ENCODE data around the gene SGTA. TPM values are rescaled to one million over a fixed set of nuclear protein-coding genes. Genes with fewer than 3 reads are reported as not detected.
A peak's percentile ranks its signal among the peaks of the same experiment; 100 is the strongest.

SGTA gene
- total and polyA plus RNA-seq, 12 donors, result 28.2 to 104 (median 54.9) TPM

DNA sequence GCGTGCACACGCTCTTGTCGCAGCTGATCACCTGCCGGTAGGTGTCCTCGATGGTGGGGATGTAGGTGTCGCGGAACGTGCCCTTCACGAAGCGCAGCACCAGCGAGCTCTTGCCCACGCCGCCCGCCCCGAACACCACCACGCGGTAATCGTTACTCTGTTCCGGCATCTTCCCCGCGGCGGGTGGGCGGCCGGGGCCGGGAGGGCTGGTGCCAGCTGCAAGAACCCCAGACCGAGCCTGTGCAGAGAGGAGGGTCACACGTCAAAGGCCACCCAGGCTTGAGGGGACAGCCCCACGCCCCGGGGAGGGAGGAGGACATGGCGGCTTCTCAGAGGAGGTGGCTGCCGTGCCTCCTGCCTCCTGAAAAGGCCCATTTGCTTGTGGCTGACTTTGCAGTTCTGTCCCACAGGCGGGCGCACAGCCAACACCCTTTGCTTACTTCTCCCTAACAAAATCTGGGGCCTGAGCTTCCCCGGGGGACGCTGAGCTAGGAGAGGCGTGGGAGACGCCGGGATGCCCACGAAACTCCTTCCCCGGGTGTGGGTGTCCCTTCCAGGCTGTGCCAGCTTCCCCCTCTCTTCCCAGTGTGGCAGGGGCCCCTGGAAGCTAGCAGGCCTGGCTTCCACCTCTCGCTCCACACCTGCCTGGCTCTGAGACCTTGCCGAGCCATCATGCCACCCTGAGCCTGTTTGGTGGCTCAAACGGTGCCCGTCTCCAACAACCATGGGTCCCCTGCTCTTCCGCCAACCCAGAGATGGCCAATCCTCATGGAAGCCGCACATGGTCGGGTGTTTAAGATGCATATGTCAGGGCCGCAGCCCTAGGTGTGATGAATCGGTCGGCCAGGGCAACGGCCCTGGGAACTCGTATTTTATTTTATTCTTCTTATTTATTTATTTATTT, 65.2 kb downstream of the SGTA start:
- 84 to 90% (median 88%) methylated on average over 27 to 52 of the region's 52 CpGs for WGBS, 4 donors

DNA sequence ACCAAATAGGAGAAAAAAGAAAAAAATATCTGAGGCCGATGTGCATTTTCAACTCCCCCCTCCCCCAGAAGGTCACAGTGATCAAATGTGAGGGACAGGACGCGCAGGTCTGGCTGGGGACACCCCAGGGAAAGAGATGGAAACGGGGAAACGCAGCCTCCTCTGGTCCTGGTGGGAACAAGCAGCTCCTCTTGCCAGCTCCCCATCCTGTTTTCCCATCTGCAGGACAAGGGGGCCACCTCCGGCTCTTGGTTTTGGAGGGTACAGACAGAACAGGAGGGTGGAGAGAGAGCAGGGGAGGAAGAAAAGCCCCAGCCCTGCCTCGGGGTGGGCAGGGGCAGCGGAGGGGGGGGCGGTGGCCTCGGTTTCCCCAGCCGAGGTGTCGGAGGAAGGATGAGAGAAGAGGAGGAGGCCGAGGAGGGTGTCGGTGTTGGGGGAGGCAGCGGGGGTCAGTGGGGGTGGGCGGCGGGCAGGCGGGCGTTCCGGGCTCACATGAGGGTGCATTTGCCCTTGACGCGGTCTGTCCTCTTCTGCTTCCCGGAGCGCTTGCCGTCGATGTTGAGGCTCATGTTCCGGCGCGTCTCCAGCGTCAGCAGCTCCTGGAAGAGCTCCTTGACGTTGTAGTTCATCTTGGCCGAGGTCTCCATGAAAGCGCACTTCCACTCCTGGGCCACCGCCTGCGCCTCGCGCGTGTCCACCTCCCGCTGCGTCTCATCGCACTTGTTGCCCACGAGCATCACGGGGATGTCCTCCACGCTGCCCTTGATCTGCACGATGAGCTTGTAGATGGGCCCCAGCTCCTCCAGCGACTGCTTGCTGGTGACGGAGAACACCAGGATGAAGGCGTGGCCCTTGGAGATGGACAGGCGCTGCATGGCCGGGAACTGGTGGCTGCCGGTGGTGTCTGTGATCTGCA, 66.1 kb downstream of the SGTA start:
- intact Hi-C loops (cut with DNase I), result no loop called here
- no peaks in the 10 kb centered on the region for H3K36me3 ChIP-seq (replicated peaks in 1 of 2)
- no peak for DNase-seq
- H3K4me3 ChIP-seq, result no peak overlapping the region
- peaks cover 0 to 11% of the 10 kb centered on the region in 2 donors for H3K4me1 ChIP-seq (replicated peaks in 1 of 2)
- H3K9me3 ChIP-seq (replicated peaks in 1 of 3), result no peaks in the 10 kb centered on the region
- no peaks in the 10 kb centered on the region for H3K27me3 ChIP-seq
- no peak for TF ChIP-seq POLR2A (IDR thresholded peaks at IDR 0.05)
- TF ChIP-seq, protein P1, sequence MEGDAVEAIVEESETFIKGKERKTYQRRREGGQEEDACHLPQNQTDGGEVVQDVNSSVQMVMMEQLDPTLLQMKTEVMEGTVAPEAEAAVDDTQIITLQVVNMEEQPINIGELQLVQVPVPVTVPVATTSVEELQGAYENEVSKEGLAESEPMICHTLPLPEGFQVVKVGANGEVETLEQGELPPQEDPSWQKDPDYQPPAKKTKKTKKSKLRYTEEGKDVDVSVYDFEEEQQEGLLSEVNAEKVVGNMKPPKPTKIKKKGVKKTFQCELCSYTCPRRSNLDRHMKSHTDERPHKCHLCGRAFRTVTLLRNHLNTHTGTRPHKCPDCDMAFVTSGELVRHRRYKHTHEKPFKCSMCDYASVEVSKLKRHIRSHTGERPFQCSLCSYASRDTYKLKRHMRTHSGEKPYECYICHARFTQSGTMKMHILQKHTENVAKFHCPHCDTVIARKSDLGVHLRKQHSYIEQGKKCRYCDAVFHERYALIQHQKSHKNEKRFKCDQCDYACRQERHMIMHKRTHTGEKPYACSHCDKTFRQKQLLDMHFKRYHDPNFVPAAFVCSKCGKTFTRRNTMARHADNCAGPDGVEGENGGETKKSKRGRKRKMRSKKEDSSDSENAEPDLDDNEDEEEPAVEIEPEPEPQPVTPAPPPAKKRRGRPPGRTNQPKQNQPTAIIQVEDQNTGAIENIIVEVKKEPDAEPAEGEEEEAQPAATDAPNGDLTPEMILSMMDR (IDR thresholded peaks at IDR 0.05), result no peak
- H3K27ac ChIP-seq, result no peak overlapping the region
- 91 to 92% (median 91%) methylated on average over 46 to 51 of the region's 51 CpGs for WGBS, 4 donors

More for the DNA sequence above, 65.2 kb downstream of the SGTA start:
- intact Hi-C loops (cut with DNase I), result no loop called here
- TF ChIP-seq, protein P1 (IDR thresholded peaks at IDR 0.05), result no peak
- no peak for TF ChIP-seq POLR2A (IDR thresholded peaks at IDR 0.05)
- Histone ChIP-seq H3K9me3 (replicated peaks in 1 of 3) (no peaks in the 10 kb centered on the region), H3K36me3 (replicated peaks in 1 of 2) (no peaks in the 10 kb centered on the region), H3K4me1 (replicated peaks in 1 of 2) (peaks cover 3 to 15% of the 10 kb centered on the region in 2 donors), H3K4me3 (no peak overlapping the region), H3K27ac (no peak overlapping the region), H3K27me3 (no peaks in the 10 kb centered on the region)
- DNase-seq, result peak in 1 of 7 donors; percentile 16

DNA sequence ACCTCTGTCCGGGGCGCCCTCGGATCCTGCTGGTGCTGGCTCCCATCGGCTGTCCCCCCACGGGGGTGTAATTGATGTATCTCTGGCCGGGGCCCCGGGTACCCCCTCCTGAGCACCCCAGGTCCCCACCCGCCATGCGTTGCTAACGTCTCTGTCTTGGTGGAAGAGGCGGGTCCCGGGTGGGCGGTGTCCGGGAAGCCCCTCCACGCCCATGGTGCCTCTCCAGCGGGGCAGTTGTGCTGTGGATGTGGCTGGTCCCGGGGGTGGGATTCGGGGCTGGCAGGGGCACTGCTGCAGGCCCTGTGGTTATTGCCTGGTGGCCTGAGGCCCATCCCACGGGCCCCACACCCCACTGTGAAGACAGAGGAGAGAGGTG, 66.8 kb downstream of the SGTA start:
- 65 to 89% (median 79%) methylated on average over 2 to 19 of the region's 19 CpGs for WGBS, 4 donors
- Histone ChIP-seq H3K27ac (no peak overlapping the region), H3K9me3 (replicated peaks in 1 of 3) (no peaks in the 10 kb centered on the region), H3K36me3 (replicated peaks in 1 of 2) (no peaks in the 10 kb centered on the region), H3K27me3 (no peaks in the 10 kb centered on the region), H3K4me3 (no peak overlapping the region), H3K4me1 (replicated peaks in 1 of 2) (peaks cover 0 to 11% of the 10 kb centered on the region in 2 donors)
- intact Hi-C loops (cut with DNase I), result no loop called here
- TF ChIP-seq POLR2A (IDR thresholded peaks at IDR 0.05), result no peak
- TF ChIP-seq, protein P1 (IDR thresholded peaks at IDR 0.05), result no peak
- no peak for DNase-seq
